ENCODE data around the gene SLC2A9.

Gene SLC2A9

GRCh38 chr4:9962611-9963314, 58.5 kb downstream of the SLC2A9 start:
- no peak for DNase-seq (ENCODE audit: low spot score)

GRCh38 chr4:9954468-9954867, 66.8 kb downstream of the SLC2A9 start:
- DNase-seq (ENCODE audit: low spot score), result no peak

GRCh38 chr4:9953089-9953488, 68.2 kb downstream of the SLC2A9 start:
- no peak for DNase-seq (ENCODE audit: low spot score)

GRCh38 chr4:9952415-9952950, 68.8 kb downstream of the SLC2A9 start:
- DNase-seq (ENCODE audit: low spot score), result no peak

GRCh38 chr4:9949573-9949972, 71.7 kb downstream of the SLC2A9 start:
- no peak for DNase-seq (ENCODE audit: low spot score)

- no peak for DNase-seq (ENCODE audit: low spot score)
These were observed 73.9 kb downstream of the SLC2A9 start for GRCh38 chr4:9947168-9948062.

GRCh38 chr4:9946170-9946569, 75.1 kb downstream of the SLC2A9 start:
- DNase-seq (ENCODE audit: low spot score), result no peak

- no peak for DNase-seq (ENCODE audit: low spot score)
These were observed 76.6 kb downstream of the SLC2A9 start for GRCh38 chr4:9944431-9945425.

- DNase-seq (ENCODE audit: low spot score), result no peak
These were observed 77.5 kb downstream of the SLC2A9 start for GRCh38 chr4:9943761-9944160.

GRCh38 chr4:9942921-9943600, 78.2 kb downstream of the SLC2A9 start:
- no peak for DNase-seq (ENCODE audit: low spot score)

GRCh38 chr4:9942139-9942538, 79.2 kb downstream of the SLC2A9 start:
- DNase-seq (ENCODE audit: low spot score), result no peak

- no peak for DNase-seq (ENCODE audit: low spot score)
These were observed 81.3 kb downstream of the SLC2A9 start for GRCh38 chr4:9940041-9940440.

GRCh38 chr4:9938933-9939332, 82.4 kb downstream of the SLC2A9 start:
- DNase-seq (ENCODE audit: low spot score), result no peak

- no peak for DNase-seq (ENCODE audit: low spot score)
These were observed 84.2 kb downstream of the SLC2A9 start for GRCh38 chr4:9937078-9937477.

GRCh38 chr4:9936129-9936644, 85.1 kb downstream of the SLC2A9 start:
- no peak for DNase-seq (ENCODE audit: low spot score)

- no peak for DNase-seq (ENCODE audit: low spot score)
These were observed 87.3 kb downstream of the SLC2A9 start for GRCh38 chr4:9933956-9934355.

- DNase-seq (ENCODE audit: low spot score), result no peak
These were observed 88.1 kb downstream of the SLC2A9 start for GRCh38 chr4:9933184-9933583.

- no peak for DNase-seq (ENCODE audit: low spot score)
These were observed 88.5 kb downstream of the SLC2A9 start for GRCh38 chr4:9932771-9933170.

- DNase-seq (ENCODE audit: low spot score), result no peak
These were observed 90.2 kb downstream of the SLC2A9 start for GRCh38 chr4:9931146-9931545.

GRCh38 chr4:9929111-9929510, 92.2 kb downstream of the SLC2A9 start:
- DNase-seq (ENCODE audit: low spot score), result no peak

All from Ammon's horn (tissue), 1 donor.